ENCODE measurements around the gene CRACDL. TPM values are rescaled to one million over a fixed set of nuclear protein-coding genes. Genes with fewer than 3 reads are reported as not detected.
A peak's percentile ranks its signal among the peaks of the same experiment; 100 is the strongest.

The CRACDL gene
- total RNA-seq, 2 donors from 2014 or later: 0.13 to 0.16 TPM

DNA sequence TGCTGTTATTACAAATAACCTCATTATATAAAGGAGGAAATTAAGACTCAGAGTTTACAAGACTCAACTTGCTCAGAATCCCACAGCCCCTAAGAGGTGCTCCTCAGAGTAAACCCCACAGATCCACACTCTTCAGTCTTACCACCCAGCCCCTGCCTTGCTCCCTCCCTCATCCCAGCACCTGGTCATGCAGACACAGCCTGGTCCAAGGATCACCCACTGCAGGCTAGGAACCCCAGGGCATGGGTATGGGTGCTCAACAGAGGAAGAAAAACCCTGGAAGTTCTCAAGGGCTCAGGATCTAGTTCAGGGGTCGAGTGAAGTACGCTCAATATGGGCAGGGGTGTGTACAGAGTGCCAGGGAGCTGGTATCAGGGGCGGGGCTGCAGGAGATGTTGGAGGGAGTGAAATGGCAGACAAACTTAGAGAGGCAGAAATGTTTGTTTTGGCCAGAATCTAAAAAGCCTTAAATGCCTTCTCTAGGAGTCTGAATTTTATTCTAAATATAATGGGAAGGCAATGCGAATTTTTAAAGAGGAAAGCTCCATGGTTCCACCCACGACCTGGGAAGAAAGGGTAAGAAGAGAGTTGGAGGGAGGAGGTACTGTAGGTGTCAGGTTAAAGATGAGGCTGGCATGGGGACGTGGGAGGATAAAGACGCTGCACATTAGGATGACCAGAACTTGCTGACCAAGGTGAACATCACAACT, 126.0 kb downstream of the CRACDL start:
- Mint-ChIP-seq H3K4me3 (no peak overlapping the region), H3K27ac (no peak overlapping the region), H3K27me3 (peaks cover 3% of the 10 kb centered on the region), H3K9me3 (no peaks in the 10 kb centered on the region), H3K4me1 (peaks cover 16% of the 10 kb centered on the region), H3K36me3 (ENCODE audit: low read depth) (no peaks in the 10 kb centered on the region)
- no peak for ATAC-seq (replicated peaks)

DNA sequence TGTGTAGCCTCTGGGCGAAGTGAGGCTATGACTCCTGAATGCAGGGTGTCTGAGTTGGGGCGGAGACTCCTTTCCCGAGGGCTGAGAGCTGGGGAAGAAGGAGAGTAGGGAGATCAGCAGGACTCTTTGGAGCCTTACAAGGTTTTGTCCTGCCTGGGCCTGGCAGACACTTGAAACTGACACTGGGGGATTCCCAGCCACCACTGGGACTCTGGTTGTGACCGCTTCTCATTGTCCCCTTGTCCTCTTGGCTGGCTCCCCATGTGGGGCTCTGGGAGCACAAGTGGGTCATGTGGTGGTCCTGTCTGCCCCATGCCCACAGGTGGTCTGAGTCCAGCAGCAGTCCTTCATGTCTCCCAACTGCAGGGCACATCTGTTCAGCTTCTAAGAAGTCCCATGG, 126.9 kb downstream of the CRACDL start:
- no peak overlapping the region for H3K4me3 Mint-ChIP-seq
- ATAC-seq (replicated peaks): no peak
- no peaks in the 10 kb centered on the region for H3K9me3 Mint-ChIP-seq
- no peaks in the 10 kb centered on the region for H3K36me3 Mint-ChIP-seq (ENCODE audit: low read depth)
- H3K27ac Mint-ChIP-seq: no peak overlapping the region
- peaks cover under 1% of the 10 kb centered on the region for H3K27me3 Mint-ChIP-seq
- H3K4me1 Mint-ChIP-seq: peaks cover 16% of the 10 kb centered on the region

DNA sequence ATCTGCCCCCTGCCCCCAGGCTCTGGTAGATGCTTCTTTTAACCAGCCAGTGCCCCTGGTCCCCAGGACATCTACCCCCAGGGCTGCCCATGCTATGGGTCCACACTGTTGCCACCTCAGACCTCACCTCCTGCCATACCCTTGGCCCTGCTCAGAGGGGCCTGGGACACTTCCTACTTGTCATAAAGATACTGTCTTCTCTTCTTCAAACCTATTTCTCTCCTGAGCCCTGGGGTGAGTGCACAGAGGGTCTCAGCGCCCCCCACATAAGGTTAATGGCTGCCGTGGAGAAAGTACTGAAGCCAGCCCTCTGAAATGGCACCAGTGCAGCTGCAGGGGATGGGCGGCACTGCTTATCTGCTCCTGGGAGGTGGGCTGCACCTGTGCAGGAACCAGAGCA, 127.5 kb downstream of the CRACDL start:
- Mint-ChIP-seq H3K27ac (no peak overlapping the region), H3K4me3 (no peak overlapping the region), H3K9me3 (no peaks in the 10 kb centered on the region), H3K27me3 (no peaks in the 10 kb centered on the region), H3K36me3 (ENCODE audit: low read depth) (no peaks in the 10 kb centered on the region), H3K4me1 (peaks cover 16% of the 10 kb centered on the region)
- ATAC-seq (replicated peaks): no peak

DNA sequence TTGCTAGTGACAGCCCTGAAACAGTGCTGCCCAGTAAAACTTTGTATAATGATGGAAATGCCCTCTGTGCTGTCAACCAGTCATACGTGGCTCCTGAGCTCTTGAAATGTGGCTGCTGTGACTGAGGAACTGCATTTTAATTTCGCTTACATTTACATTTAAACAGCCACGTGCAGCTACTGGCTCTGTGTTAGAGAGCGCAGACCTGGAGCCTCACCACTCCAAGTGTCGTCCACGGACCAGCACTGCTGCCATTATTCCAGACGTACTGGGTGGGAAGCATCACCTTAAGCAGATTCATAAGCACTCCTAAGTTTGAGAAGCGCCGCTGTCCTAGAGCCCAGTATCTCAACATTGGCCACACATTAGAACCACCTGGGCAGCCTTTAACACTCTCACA, 128.1 kb downstream of the CRACDL start:
- H3K9me3 Mint-ChIP-seq: no peaks in the 10 kb centered on the region
- H3K36me3 Mint-ChIP-seq (ENCODE audit: low read depth): no peaks in the 10 kb centered on the region
- no peak overlapping the region for H3K4me3 Mint-ChIP-seq
- ATAC-seq (replicated peaks): no peak
- H3K27me3 Mint-ChIP-seq: no peaks in the 10 kb centered on the region
- H3K4me1 Mint-ChIP-seq: peaks cover 16% of the 10 kb centered on the region
- H3K27ac Mint-ChIP-seq: no peak overlapping the region

DNA sequence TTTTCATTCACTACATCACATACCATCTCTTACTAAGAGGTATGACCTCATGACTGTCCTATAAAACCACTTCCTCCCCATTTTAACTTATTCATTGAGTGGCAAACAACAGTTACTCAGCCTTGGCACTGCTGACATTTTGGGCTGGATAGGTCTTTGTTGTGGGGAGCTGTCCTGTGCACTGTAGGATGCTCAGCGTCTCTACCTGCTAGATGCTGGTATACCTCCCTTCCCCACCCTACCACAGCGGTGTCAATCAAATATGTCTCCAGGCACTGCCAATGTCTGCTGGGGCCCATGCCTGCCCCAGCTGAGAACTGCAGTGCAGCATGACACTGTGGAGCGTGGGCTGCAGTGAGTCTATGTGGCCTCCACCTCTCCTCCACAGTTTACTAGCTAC, 128.8 kb downstream of the CRACDL start:
- ATAC-seq (replicated peaks): peak; percentile 89
- H3K27ac Mint-ChIP-seq: peak overlapping the region; percentile 62
- H3K27me3 Mint-ChIP-seq: no peaks in the 10 kb centered on the region
- H3K9me3 Mint-ChIP-seq: no peaks in the 10 kb centered on the region
- no peaks in the 10 kb centered on the region for H3K36me3 Mint-ChIP-seq (ENCODE audit: low read depth)
- H3K4me3 Mint-ChIP-seq: no peak overlapping the region
- peaks cover 16% of the 10 kb centered on the region for H3K4me1 Mint-ChIP-seq

DNA sequence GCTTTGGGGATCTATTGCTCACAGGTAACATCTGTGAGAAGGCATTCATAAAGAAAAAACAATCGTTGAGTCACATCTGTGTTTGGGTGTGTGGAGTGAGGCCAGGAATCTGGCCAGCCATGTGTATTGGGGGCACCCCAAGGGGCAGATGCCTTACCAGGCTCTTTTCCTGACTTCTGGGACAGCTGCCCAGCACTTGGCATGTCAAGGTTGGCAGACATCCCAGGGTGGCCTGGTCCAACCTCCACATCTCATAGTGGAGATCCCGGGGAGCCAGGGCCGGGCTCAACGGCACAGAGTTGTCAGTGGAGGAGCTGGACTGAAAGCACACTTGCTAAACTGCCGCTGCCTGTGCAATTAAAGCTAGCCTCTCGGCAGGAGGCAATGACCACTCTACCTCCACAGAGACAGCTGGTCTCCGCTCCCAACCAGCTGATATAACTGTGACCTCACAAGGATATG, 129.8 kb downstream of the CRACDL start:
- H3K4me3 Mint-ChIP-seq: no peak overlapping the region
- ATAC-seq (replicated peaks): no peak
- no peak overlapping the region for H3K27ac Mint-ChIP-seq

DNA sequence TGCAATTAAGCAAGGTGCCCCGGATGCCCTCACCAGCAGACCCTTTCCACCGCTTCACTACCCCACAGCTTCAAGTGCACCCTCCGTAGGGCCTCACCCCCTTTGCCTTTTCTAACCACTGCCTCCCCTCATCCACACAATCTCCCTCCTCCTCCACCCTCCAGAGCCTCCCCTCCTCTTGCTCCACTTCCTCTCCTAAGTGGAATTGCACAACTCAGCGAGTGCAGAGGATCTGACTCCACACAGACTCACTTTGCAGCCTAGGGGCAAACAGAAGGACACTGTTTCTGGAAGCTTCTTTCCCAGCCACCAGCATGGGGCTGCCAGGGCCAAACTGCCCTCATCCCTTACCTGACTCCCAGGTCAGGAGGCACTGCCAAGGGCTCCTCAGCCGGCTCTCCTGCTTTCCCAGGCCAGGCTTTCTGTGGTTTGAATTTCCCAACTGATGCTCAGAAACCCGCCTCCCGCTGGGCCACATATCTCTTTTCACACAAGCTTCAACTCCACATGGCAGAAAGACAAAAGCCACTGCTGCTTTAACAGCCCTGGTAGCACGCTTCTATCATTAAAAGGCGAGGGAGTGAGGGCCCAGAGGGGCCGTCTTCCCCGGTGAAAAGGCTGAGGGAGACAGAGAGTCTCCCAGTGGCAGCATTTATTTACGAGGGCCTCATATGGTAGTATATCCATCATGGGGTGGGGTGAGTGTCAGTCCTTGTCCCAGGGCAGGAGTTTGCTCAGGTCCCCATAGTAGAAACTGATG, 130.4 kb downstream of the CRACDL start:
- Mint-ChIP-seq H3K27ac (no peak overlapping the region), H3K4me3 (no peak overlapping the region), H3K4me1 (peaks cover 13% of the 10 kb centered on the region), H3K27me3 (no peaks in the 10 kb centered on the region), H3K9me3 (no peaks in the 10 kb centered on the region), H3K36me3 (ENCODE audit: low read depth) (no peaks in the 10 kb centered on the region)
- ATAC-seq (replicated peaks): no peak

More for the DNA sequence above, 129.8 kb downstream of the CRACDL start:
- Mint-ChIP-seq H3K9me3 (no peaks in the 10 kb centered on the region), H3K27me3 (no peaks in the 10 kb centered on the region), H3K36me3 (ENCODE audit: low read depth) (no peaks in the 10 kb centered on the region), H3K4me1 (peaks cover 16% of the 10 kb centered on the region)

DNA sequence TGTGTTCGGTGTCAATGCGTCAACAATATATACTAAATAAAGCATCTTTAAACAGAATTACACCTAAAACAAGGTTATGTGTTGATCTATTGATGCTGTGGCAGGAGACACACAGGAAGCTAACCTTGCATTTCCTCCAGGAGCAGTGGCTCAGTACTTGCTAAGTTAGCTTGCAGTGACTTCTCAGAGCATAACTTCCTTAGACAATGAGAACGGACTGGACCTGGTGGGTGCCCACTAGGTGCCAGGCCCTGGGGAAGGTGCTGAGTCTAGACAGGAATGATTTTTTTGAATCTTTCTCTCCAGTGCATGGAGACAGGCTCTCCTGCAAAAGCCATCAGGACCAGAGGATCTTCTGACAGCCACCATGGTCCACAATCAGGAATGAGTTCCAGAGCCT, 131.3 kb downstream of the CRACDL start:
- peaks cover 7% of the 10 kb centered on the region for H3K4me1 Mint-ChIP-seq
- H3K36me3 Mint-ChIP-seq (ENCODE audit: low read depth): no peaks in the 10 kb centered on the region
- no peak for ATAC-seq (replicated peaks)
- no peak overlapping the region for H3K27ac Mint-ChIP-seq
- no peaks in the 10 kb centered on the region for H3K27me3 Mint-ChIP-seq
- H3K9me3 Mint-ChIP-seq: no peaks in the 10 kb centered on the region
- H3K4me3 Mint-ChIP-seq: no peak overlapping the region

DNA sequence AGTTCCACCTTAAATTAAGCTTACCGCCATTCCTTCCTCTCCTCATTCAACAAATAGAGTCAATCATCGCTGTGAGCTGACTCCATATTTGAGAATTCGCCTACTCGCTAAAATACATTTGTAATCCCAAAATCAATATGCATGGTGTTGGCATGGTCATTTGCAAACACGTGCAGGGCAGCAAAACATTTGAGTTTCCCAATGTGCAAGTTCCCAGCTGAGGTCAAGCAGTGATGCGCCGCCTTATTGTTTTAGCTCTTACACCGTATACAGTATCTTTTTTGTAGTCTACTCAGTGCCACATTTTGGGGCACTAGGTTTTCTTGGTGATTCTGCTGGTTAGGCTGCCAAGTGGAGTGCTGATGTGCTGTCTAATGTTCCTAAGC, 131.8 kb downstream of the CRACDL start:
- Mint-ChIP-seq H3K4me3 (no peak overlapping the region), H3K36me3 (ENCODE audit: low read depth) (no peaks in the 10 kb centered on the region), H3K9me3 (no peaks in the 10 kb centered on the region), H3K27ac (no peak overlapping the region), H3K27me3 (no peaks in the 10 kb centered on the region), H3K4me1 (peaks cover 7% of the 10 kb centered on the region)
- no peak for ATAC-seq (replicated peaks)

DNA sequence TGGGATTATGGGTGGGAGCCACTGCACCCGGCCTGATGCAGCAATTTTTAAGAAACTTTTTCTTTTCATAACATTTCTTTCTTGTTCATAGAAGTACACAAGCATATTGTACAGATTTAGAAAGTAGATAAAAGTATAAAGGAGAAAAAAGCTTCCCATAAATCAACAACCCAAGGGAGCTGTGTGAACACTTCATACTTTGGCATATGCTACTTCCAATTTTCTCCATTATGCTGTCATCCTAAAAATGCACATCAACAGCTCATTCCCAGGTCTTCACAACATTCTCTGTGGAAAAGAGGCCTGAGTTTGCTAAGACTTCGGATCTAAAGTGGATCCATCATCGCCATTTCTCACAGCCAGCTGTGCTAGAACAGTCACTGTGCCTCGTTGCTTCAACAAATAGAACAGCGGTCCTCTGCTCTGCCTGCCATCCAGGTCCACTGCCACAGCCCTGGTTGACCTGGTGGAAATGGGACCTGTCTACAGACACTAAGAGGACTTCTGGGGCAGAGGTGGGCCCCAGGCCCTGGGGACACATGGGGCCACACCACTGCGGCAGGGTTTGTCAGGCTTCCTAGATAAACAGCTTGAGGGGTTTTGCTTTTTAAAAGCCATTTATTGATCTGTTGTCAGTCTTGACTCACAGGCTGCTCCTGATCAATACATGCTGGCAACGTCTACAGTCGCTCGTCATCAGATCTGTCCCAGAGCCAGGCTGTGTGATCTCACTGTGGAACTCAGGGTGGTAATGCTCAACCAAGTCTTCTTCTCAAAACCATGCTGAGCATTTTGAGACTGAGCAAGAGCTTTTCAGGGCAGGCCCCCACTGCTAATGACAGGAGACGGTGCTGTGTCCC, 132.4 kb downstream of the CRACDL start:
- no peaks in the 10 kb centered on the region for H3K27me3 Mint-ChIP-seq
- no peaks in the 10 kb centered on the region for H3K9me3 Mint-ChIP-seq
- H3K4me3 Mint-ChIP-seq: no peak overlapping the region
- H3K27ac Mint-ChIP-seq: no peak overlapping the region
- no peak for ATAC-seq (replicated peaks)
- peaks cover 7% of the 10 kb centered on the region for H3K4me1 Mint-ChIP-seq
- no peaks in the 10 kb centered on the region for H3K36me3 Mint-ChIP-seq (ENCODE audit: low read depth)

DNA sequence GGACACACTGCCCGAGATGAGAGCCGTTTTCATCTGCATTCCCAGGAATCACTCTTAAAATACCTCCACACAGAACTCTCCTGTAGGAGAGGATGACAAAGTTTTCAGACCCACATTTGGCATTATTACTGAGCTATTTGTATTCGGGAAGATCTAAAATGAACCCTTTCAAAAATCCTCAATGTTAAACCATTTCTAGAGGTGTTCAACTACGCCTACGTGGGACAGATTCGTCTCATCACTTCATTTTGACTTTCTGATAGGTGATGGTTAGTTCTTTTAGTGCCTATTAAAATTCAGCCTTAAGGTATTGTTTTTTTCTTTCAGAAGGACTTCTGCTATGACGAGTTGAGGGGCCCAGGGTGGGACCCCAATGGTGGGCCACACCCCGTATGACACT, 133.7 kb downstream of the CRACDL start:
- H3K36me3 Mint-ChIP-seq (ENCODE audit: low read depth): no peaks in the 10 kb centered on the region
- no peak for ATAC-seq (replicated peaks)
- H3K4me3 Mint-ChIP-seq: no peak overlapping the region
- H3K9me3 Mint-ChIP-seq: no peaks in the 10 kb centered on the region
- H3K27me3 Mint-ChIP-seq: no peaks in the 10 kb centered on the region
- H3K4me1 Mint-ChIP-seq: peaks cover 6% of the 10 kb centered on the region
- no peak overlapping the region for H3K27ac Mint-ChIP-seq

DNA sequence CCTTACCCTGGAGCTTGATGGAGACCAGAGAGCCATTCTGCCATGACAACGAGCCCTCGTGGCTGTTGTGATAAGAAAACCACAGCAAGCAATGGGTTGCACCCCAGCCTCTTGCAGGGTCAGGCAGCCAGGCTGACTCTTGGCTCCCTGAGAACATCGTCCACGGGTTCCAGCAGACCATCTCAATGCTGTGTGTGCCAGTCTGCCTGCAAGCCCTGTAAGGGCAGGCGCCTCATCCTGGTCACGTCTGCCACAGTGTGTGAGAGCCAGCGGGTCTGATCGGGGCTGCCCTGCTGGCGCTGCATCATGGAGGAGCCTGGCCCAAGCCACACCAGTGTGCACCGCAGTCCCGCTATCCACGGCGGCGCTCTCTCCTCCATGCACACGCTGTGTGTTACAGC, 134.1 kb downstream of the CRACDL start:
- H3K4me3 Mint-ChIP-seq: no peak overlapping the region
- no peaks in the 10 kb centered on the region for H3K27me3 Mint-ChIP-seq
- no peaks in the 10 kb centered on the region for H3K9me3 Mint-ChIP-seq
- no peaks in the 10 kb centered on the region for H3K36me3 Mint-ChIP-seq (ENCODE audit: low read depth)
- H3K4me1 Mint-ChIP-seq: peaks cover 2% of the 10 kb centered on the region
- ATAC-seq (replicated peaks): no peak
- no peak overlapping the region for H3K27ac Mint-ChIP-seq

DNA sequence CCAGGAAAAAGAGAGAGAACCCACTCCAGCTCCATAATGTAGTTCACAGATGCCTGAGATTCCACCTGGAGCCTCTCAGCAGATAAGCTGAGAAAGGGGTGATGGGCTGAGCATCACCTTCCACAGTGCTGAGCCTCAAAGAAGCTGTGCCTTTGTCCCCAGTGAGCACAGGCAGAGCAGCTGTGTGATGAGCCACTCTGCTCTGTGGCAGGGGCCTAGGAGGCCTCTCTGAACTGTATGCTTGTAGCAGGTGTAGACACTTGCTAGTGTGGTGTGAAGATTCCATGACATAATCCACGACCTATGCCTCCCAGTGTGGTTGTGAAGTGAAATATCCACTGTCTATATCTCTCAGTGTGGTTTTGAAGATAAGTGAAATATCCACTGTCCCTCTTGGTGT, 134.7 kb downstream of the CRACDL start:
- Mint-ChIP-seq H3K4me1 (no peaks in the 10 kb centered on the region), H3K27ac (no peak overlapping the region), H3K27me3 (no peaks in the 10 kb centered on the region), H3K9me3 (no peaks in the 10 kb centered on the region), H3K36me3 (ENCODE audit: low read depth) (no peaks in the 10 kb centered on the region), H3K4me3 (no peak overlapping the region)
- no peak for ATAC-seq (replicated peaks)

DNA sequence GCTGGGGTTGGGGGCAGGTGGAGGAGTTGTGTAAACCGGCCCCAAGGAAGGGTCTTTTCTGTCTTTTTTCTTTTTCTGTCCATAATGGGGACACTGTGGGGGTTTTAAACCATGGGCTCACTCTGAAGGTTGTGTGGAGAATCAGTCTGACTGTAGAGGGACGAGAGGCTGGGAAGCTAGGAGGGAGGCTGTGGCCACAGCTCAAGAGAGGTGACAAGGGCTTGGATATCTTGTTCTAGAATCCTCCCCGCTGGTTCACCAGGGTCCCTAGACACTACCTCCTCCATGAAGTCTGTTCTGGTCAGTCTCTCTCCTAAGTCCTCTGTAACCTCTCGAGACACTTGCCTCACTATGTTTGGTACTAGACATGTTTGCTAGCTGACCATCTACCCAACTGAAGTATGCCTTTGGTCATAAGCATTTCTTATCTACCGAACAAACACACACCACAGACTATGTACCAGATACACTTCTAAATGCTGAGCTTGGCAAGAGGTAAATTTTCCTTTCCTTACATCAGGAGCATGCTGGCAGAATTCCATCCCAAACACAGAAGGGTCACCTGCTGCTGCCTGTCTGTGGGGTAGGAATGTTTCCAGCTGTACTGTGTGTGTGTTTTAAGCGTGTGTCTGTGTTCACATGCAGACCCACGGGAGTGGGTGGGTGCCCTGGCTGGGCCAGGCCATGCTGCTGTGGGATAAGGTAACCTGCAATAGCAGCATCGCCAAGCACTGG, 135.5 kb downstream of the CRACDL start:
- no peaks in the 10 kb centered on the region for H3K36me3 Mint-ChIP-seq (ENCODE audit: low read depth)
- H3K27me3 Mint-ChIP-seq: no peaks in the 10 kb centered on the region
- H3K9me3 Mint-ChIP-seq: no peaks in the 10 kb centered on the region
- ATAC-seq (replicated peaks): no peak
- H3K27ac Mint-ChIP-seq: no peak overlapping the region
- no peak overlapping the region for H3K4me3 Mint-ChIP-seq
- H3K4me1 Mint-ChIP-seq: no peaks in the 10 kb centered on the region
